HG03045 (cell line): ENCODE data around the gene GAGE12F.
"Not testable (repeated sequence)": the region's sequence is repeated elsewhere in the genome, so short reads cannot be mapped to it uniquely, and the experiment has no call there.

Source experiments
- ATAC-seq: cut with Tn5 transposase; IDR thresholded peaks from one replicate; pipeline ENCODE4 v1.9.1; 2021; ENCODE audit warnings: mild to moderate bottlenecking, moderate library complexity; ENCODE audit not compliant: unreplicated experiment

GAGE12F gene, protein sequence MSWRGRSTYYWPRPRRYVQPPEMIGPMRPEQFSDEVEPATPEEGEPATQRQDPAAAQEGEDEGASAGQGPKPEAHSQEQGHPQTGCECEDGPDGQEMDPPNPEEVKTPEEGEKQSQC

DNA sequence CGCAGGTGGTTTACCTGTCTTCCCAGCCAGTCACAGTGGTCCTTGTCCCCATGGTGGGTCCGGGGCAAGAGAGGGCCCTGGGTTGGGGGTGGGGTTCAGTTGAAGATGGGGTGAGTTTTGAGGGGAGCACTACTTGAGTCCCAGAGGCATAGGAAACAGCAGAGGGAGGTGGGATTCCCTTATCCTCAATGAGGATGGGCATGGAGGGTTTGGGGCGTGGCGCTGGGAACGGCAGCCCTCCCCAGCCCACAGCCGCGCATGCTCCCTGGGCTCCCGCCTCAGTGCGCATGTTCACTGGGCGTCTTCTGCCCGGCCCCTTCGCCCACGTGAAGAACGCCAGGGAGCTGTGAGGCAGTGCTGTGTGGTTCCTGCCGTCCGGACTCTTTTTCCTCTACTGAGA, at the start of gene GAGE12F:
TSS of gene GAGE12F (plus strand) at position 301 of the 400 bp plus-strand sequence. CDS start 1,155 bp downstream, outside the sequence.
- ATAC-seq = not testable (repeated sequence)

DNA sequence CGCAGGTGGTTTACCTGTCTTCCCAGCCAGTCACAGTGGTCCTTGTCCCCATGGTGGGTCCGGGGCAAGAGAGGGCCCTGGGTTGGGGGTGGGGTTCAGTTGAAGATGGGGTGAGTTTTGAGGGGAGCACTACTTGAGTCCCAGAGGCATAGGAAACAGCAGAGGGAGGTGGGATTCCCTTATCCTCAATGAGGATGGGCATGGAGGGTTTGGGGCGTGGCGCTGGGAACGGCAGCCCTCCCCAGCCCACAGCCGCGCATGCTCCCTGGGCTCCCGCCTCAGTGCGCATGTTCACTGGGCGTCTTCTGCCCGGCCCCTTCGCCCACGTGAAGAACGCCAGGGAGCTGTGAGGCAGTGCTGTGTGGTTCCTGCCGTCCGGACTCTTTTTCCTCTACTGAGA, 28.8 kb upstream of the GAGE12F start, which contains the start of gene GAGE12C:
TSS of gene GAGE12C (plus strand) at position 301 of the 400 bp plus-strand sequence. CDS start 1,155 bp downstream, outside the sequence.
- ATAC-seq = not testable (repeated sequence)

DNA sequence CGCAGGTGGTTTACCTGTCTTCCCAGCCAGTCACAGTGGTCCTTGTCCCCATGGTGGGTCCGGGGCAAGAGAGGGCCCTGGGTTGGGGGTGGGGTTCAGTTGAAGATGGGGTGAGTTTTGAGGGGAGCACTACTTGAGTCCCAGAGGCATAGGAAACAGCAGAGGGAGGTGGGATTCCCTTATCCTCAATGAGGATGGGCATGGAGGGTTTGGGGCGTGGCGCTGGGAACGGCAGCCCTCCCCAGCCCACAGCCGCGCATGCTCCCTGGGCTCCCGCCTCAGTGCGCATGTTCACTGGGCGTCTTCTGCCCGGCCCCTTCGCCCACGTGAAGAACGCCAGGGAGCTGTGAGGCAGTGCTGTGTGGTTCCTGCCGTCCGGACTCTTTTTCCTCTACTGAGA, 19.2 kb upstream of the GAGE12F start, which contains the start of gene GAGE12D:
TSS of gene GAGE12D (plus strand) at position 301 of the 400 bp plus-strand sequence. CDS start 1,155 bp downstream, outside the sequence.
- not testable (repeated sequence) for ATAC-seq

DNA sequence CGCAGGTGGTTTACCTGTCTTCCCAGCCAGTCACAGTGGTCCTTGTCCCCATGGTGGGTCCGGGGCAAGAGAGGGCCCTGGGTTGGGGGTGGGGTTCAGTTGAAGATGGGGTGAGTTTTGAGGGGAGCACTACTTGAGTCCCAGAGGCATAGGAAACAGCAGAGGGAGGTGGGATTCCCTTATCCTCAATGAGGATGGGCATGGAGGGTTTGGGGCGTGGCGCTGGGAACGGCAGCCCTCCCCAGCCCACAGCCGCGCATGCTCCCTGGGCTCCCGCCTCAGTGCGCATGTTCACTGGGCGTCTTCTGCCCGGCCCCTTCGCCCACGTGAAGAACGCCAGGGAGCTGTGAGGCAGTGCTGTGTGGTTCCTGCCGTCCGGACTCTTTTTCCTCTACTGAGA, 9.7 kb upstream of the GAGE12F start, which contains the start of gene GAGE12E:
TSS of gene GAGE12E (plus strand) at position 301 of the 400 bp plus-strand sequence. CDS start 1,155 bp downstream, outside the sequence.
- not testable (repeated sequence) for ATAC-seq

DNA sequence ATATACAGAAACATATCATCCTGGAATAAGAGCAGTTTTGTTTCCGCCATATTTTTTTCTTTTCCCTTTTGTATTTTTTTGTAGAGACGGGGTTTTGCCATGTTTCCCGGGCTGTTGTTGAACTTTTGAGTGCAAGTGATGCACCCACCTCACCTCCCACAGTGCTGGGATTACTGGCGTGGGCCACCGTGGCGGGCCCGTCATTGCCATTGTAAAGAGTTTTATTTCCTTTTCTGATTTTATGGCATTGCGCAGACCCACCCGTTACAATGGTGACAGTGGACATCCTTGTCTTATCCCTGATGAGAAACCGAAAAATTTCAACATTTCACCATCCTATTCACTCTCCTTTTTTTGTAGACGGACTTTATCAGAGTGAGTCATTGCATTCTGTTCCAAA, 8.1 kb downstream of the GAGE12F start:
- not testable (repeated sequence) for ATAC-seq

DNA sequence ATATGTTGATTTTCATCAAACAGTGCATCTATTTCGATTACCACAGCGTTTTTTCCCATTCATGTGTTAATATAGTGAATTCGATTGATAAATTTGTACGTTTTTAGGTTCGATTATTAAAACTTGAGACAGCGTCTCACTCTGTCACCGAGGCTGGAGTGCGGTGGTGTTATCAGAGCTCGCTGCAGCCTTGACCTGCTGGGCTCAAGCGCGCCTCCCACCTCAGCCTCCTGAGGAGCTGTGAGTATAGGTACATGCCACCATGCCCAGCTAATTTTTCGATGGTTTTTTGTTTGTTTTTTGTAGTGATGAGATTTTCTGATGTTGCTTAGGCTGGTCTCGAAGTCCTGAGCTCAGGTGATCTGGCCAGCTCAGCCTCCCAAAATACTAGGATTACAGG, 8.5 kb downstream of the GAGE12F start:
- ATAC-seq = not testable (repeated sequence)

DNA sequence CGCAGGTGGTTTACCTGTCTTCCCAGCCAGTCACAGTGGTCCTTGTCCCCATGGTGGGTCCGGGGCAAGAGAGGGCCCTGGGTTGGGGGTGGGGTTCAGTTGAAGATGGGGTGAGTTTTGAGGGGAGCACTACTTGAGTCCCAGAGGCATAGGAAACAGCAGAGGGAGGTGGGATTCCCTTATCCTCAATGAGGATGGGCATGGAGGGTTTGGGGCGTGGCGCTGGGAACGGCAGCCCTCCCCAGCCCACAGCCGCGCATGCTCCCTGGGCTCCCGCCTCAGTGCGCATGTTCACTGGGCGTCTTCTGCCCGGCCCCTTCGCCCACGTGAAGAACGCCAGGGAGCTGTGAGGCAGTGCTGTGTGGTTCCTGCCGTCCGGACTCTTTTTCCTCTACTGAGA, 9.5 kb downstream of the GAGE12F start, which contains the start of gene GAGE12G:
TSS of gene GAGE12G (plus strand) at position 301 of the 400 bp plus-strand sequence. CDS start 1,155 bp downstream, outside the sequence.
- not testable (repeated sequence) for ATAC-seq

DNA sequence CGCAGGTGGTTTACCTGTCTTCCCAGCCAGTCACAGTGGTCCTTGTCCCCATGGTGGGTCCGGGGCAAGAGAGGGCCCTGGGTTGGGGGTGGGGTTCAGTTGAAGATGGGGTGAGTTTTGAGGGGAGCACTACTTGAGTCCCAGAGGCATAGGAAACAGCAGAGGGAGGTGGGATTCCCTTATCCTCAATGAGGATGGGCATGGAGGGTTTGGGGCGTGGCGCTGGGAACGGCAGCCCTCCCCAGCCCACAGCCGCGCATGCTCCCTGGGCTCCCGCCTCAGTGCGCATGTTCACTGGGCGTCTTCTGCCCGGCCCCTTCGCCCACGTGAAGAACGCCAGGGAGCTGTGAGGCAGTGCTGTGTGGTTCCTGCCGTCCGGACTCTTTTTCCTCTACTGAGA, 19.0 kb downstream of the GAGE12F start, which contains the start of gene GAGE12H:
TSS of gene GAGE12H (plus strand) at position 301 of the 400 bp plus-strand sequence. CDS start 1,155 bp downstream, outside the sequence.
- ATAC-seq = not testable (repeated sequence)

DNA sequence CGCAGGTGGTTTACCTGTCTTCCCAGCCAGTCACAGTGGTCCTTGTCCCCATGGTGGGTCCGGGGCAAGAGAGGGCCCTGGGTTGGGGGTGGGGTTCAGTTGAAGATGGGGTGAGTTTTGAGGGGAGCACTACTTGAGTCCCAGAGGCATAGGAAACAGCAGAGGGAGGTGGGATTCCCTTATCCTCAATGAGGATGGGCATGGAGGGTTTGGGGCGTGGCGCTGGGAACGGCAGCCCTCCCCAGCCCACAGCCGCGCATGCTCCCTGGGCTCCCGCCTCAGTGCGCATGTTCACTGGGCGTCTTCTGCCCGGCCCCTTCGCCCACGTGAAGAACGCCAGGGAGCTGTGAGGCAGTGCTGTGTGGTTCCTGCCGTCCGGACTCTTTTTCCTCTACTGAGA, 28.6 kb downstream of the GAGE12F start, which contains the start of gene GAGE2A:
TSS of gene GAGE2A (plus strand) at position 301 of the 400 bp plus-strand sequence. CDS start 1,155 bp downstream, outside the sequence.
- ATAC-seq = not testable (repeated sequence)

DNA sequence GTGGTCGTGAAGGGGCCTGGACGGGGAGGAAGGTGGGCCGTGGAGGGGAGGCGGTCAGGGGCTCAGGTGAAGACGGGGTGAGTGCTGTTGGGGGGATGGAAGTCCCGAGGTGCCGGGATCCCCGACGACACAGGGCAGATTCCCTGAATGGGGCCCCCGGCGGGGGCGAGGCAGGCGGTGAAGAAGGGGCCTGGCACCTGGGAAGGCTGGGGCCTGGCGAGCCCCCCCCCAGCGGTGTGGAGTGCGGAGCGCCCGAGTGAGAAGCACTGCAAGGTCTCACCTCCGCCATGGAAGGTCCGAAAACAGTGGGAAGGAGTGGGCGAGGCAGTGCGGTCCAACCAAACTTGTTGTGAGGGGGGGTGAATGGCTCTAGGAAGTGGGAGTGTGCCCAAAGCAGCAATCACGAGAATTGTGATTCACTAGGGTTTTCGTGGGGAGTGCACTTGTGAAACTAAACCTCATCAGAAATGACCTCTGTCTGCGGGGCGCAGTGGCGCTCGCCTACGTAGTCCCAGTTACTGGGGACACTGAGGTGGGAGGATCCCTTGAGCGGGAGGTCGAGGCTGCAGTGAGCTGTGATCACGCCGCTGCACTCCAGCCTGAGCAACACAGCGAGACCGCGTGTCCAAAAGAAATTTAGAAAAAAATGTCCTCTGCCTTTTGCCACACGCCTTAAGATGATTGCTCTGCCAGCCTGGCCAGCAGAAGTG, 29.3 kb downstream of the GAGE12F start:
- not testable (repeated sequence) for ATAC-seq

DNA sequence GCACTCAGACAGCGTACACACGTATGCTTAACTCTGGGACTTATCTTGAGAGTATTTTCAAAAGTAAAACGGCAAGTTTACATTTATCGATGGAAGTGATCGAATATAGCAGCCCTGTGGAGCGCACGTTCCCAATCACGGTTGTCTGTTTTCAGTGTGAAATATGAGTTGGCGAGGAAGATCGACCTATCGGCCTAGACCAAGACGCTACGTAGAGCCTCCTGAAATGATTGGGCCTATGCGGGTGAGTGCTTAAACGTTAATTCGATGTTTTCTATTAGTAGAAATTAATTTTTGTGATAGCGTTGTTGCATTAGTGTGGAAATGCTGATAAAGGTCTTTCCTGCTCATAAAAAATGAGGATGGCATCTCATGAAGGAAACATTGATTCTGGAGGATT, 29.8 kb downstream of the GAGE12F start:
- not testable (repeated sequence) for ATAC-seq

DNA sequence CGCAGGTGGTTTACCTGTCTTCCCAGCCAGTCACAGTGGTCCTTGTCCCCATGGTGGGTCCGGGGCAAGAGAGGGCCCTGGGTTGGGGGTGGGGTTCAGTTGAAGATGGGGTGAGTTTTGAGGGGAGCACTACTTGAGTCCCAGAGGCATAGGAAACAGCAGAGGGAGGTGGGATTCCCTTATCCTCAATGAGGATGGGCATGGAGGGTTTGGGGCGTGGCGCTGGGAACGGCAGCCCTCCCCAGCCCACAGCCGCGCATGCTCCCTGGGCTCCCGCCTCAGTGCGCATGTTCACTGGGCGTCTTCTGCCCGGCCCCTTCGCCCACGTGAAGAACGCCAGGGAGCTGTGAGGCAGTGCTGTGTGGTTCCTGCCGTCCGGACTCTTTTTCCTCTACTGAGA, 38.1 kb downstream of the GAGE12F start, which contains the start of gene GAGE1:
TSS of gene GAGE1 (plus strand) at position 301 of the 400 bp plus-strand sequence. CDS start 1,155 bp downstream, outside the sequence.
- not testable (repeated sequence) for ATAC-seq

DNA sequence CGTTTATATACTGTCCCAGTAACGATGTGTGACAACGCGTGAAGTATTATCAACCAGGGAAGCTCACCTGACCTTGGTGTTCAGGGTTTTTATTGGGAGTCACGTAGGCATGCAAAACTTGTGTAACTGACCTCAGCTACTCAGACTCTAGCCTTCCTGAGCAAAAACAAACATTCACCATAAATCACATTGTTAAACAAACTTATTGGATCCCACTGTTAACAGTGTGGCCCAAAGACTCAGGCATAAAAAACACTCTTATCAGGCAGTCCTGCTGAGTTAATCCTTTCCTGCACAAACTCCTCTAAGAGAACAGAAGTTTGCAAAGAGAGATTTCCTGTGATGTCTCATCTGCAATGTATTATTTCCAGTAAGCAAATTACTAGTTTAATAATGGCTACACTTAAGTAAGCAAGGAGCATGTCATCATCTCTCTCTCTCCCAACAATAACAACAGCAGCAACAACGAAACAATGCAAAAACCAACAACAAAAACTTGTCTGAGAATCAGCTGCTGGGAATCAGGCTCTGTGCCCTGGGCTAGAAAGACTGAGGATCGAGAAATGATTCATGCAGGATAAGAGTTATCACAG, 50.2 kb downstream of the GAGE12F start:
- no peak for ATAC-seq
